AG10803 (cell line): Measurements from ENCODE around the gene ISL2.

Experiments used
- DNase-seq: peaks from one replicate; pipeline ENCODE4 v3.0.0; 2010; ENCODE audit warnings: low read depth
- H3K4me3 ChIP-seq: 2 replicates; pipeline ENCODE4 v1.5.1; 2011; ENCODE audit warnings: mild to moderate bottlenecking, low read length, control low read depth
- TF ChIP-seq, protein P1 (sequence below): conservative IDR thresholded peaks from 2 replicates; pipeline ENCODE4 v1.5.1; 2011; ENCODE audit warnings: mild to moderate bottlenecking, low read length, control low read depth, inconsistent platforms

Gene ISL2

DNA sequence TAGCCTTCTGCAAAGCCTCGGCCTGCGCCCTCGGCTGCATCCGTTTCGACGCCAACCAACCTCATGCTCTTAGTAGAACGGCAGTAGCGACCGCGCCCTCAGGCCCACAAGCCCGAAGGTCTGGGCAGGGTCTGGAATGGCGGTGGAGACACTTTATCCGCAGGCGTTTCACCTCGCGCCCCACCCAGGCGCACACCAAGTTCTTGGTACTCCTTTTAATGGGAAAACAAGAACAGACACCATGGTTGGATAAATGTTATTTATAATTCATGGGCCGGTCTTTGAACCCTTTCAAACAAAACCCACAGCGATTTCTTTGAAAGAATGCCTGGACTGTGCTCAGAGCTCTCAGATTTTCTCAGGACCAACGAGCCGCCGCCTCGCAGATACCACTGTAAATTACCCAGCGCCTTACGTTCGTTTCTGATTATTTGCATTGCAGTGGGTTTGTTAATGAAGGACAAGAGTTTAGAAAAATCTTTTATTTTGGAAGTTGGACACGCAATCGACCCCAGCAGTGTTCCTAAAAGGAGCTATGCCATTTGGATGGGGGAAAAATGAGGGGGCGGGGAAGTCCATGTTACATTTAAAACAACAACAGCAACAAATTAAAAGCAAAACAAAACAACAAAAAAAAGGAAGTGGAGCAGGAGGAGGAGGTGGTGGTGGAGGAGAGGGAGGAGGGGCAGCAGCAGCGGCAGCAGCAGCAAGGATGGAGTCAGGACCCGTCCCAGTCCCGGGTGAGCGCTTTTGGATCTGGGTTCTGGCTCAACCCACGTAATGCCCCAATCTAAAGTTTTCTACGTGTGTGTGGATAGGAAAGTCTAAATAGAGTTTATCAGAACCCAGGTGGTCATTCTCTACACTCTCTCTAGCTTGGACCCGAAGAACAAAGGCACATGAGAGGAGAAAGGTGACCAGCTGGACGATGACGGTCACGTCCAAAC is 993 bp upstream of the ISL2 start:
- TF ChIP-seq, protein P1, sequence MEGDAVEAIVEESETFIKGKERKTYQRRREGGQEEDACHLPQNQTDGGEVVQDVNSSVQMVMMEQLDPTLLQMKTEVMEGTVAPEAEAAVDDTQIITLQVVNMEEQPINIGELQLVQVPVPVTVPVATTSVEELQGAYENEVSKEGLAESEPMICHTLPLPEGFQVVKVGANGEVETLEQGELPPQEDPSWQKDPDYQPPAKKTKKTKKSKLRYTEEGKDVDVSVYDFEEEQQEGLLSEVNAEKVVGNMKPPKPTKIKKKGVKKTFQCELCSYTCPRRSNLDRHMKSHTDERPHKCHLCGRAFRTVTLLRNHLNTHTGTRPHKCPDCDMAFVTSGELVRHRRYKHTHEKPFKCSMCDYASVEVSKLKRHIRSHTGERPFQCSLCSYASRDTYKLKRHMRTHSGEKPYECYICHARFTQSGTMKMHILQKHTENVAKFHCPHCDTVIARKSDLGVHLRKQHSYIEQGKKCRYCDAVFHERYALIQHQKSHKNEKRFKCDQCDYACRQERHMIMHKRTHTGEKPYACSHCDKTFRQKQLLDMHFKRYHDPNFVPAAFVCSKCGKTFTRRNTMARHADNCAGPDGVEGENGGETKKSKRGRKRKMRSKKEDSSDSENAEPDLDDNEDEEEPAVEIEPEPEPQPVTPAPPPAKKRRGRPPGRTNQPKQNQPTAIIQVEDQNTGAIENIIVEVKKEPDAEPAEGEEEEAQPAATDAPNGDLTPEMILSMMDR: no peak
- DNase-seq: no peak
- H3K4me3 ChIP-seq: peak overlapping the region; percentile 57

DNA sequence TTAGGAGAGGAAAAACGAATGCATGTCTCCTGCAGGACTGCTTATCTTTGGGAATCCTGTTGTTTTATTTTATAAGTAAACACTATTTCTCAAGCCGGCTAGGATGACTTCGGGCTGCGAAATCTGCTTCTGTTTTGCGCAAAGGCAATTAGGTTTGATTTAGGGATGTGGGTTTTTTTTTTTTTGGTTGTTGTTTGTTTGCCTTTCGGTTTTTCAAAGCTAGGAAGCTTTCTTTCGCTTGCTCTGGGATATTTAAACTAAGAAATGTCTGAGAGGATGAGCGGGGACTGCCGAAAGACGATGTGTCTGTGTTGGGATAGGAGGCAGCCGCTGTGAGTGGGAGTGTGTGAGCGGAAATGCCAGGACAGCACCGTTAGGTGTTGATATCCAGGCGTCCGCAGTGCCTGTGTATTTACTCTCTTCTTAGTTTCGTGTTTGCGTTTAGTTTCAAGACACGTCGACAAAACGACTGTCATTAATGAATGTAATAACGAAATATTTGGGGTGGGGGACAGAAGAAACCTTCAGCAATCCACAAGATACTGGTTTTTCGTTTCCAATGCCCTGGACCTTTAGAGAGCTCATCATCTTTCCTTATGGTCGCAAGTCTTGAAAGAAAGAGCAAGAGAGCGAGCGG is 604 bp downstream of the ISL2 start:
- H3K4me3 ChIP-seq: peak overlapping the region; percentile 57
- peak; percentile 52 for DNase-seq
- TF ChIP-seq, protein P1: no peak

DNA sequence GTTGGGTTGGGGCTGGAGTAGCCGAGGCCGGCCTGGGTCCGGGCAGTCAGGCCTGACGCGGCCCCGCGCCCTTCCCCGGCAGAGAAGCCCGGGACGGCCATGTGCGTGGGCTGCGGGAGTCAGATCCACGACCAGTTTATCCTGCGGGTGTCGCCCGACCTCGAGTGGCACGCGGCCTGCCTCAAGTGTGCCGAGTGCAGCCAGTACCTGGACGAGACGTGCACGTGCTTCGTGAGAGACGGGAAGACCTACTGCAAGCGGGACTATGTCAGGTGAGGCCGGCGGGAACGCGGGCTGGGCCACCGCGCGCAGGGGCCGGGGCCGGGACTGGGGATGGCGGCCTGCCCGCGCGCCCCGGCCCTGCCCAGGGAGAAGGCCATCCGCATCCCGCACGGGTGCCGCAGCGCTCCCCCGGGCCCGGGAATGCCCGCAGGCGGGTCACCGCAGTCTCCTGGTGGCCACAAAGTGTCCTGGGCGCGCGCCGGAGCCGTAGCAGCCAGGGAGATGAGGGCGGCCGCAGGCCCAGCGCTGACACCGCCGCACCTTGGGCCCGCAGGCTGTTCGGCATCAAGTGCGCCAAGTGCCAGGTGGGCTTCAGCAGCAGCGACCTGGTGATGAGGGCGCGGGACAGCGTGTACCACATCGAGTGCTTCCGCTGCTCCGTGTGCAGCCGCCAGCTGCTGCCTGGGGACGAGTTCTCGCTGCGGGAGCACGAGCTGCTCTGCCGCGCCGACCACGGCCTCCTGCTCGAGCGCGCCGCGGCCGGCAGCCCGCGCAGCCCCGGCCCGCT is 1.3 kb downstream of the ISL2 start:
- TF ChIP-seq, protein P1: no peak
- DNase-seq: no peak
- H3K4me3 ChIP-seq: peak overlapping the region; percentile 57

DNA sequence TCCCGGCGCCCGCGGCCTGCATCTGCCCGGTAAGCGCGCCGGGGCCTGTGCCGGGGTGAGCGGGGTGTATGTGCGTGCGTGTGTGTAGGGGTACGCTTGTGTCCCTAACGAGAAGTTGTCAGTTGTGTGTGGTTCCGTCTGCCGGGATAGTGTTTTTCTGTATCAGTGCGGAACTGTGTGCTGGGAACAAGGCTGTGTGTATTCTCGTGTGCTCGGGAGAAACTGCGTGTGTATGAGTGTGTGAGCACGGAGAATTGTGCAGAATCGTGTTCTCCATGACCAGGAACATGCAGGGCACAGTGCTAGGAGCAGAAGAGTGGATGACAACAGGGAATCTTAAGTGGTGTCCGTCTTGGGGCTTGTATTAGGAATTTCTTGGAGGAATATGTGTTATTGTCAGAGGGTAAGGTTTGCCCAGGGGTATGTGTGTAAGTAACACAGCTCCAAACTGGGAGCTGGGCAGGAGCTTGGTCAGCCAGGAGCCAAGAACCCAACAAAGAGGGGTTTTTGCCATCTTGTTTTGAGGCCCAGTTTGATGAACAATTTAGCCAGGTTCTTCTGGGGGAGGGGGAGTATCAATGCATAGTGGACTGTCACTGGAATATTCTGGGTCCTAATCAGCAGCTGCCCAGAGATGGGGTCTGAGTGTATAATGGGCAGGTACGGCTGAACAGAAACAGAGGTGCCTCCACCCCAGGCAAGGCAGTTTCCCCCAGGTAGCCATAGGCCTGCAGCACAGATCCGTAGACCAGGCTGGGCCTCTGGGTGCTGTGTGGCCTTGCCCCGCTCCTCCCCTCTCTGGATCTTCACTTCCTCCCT is 2.1 kb downstream of the ISL2 start:
- H3K4me3 ChIP-seq: peak overlapping the region; percentile 57
- DNase-seq: no peak

GRCh38 chr15:76339305-76340197 is 3.0 kb downstream of the ISL2 start:
- TF ChIP-seq, protein P1: no peak
- H3K4me3 ChIP-seq: peak overlapping the region; percentile 57
- no peak for DNase-seq

More for the DNA sequence above, 2.1 kb downstream of the ISL2 start:
- TF ChIP-seq, protein P1: no peak
